GM13977 (cell line): ENCODE results near the gene ARHGAP22.

Experiments
- DNase-seq: peaks from one replicate; pipeline ENCODE4 v3.0.0; 2012; ENCODE audit warnings: low spot score
- in situ Hi-C: fragments of 300-500 bp; cut with MboI; formaldehyde crosslinking; loops from one replicate; pipeline ENCODE4 v1.12.0; 2022; ENCODE audit warnings: low sequenced_read_pairs, low pct_unique_long_range_greater_than_20kb, mixed read lengths, inconsistent platforms; ENCODE audit not compliant: unreplicated experiment
- TF ChIP-seq, protein P1 (sequence below): IDR thresholded peaks from 2 replicates; pipeline ENCODE4 v1.5.1; 2012; ENCODE audit warnings: mild to moderate bottlenecking, control low read depth; ENCODE audit not compliant: insufficient read depth; ENCODE audit errors: extremely low read depth, missing control alignments

The ARHGAP22 gene

DNA sequence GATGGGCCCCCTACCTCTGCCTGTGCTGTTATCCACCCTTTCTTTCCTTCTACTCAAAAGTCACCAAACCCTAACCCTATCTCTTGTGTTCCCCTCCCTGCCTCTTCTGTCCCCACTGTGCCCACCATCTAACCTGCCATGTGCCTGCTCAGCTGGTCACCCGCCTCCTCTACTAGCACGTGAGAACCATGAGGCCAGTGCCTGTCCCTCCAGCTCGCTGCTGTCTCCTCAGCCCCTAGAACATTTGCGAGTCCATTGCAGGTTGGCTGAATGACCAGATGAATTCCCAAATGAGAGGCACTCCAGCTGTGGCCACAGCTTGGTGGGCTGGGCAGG is 129.0 kb downstream of the ARHGAP22 start:
- in situ Hi-C loops, result no loop called here
- TF ChIP-seq, protein P1, sequence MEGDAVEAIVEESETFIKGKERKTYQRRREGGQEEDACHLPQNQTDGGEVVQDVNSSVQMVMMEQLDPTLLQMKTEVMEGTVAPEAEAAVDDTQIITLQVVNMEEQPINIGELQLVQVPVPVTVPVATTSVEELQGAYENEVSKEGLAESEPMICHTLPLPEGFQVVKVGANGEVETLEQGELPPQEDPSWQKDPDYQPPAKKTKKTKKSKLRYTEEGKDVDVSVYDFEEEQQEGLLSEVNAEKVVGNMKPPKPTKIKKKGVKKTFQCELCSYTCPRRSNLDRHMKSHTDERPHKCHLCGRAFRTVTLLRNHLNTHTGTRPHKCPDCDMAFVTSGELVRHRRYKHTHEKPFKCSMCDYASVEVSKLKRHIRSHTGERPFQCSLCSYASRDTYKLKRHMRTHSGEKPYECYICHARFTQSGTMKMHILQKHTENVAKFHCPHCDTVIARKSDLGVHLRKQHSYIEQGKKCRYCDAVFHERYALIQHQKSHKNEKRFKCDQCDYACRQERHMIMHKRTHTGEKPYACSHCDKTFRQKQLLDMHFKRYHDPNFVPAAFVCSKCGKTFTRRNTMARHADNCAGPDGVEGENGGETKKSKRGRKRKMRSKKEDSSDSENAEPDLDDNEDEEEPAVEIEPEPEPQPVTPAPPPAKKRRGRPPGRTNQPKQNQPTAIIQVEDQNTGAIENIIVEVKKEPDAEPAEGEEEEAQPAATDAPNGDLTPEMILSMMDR, result no peak
- no peak for DNase-seq

DNA sequence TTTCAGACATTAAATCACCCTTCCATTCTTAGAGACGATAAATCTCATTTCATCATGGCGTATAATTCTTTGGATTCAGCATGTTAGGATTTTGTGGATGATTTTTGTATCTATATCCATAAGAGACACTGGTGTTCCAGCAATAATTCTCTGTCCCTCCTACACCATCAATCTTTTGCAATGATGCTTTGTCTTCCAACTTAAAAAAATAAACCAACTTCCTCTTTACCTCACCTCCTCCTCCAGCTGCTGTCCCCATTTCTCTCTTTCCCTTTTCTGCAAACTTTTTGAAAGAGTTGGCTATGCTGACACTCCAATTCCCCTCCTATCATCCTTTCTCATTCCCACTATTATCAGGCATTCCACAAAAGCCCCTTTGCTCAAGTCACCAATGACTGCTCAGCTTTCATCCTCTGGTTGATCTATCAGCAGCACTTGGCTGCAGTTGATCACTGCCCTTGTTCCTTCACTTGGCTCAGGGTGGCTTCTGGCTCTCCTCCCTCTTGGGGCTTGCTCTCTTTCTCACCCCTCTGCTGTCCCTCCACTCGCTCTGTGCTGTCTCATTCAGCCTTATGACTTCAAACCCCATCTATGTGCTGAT is 130.0 kb downstream of the ARHGAP22 start:
- TF ChIP-seq, protein P1, result no peak
- no peak for DNase-seq
- in situ Hi-C loops, result no loop called here

DNA sequence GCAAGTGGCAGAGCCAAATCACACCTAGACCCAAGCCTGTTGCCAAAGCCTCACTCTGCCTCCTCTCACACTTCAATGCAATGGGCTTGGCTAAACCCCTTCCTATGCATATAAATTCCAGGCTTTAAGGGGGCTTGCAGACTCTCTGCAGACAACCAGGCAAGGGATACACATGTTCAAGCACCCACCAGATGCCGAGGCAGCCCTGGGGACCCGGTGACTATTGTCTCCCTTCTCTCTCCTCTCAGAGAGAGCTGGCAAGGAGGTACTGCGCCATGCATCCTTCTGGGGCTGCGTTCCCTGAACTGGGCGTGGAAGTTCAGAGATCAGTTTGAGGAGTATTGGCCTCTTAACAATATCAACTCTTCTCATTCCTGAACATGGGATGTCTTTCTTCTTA is 131.2 kb downstream of the ARHGAP22 start:
- in situ Hi-C loops, result no loop called here
- TF ChIP-seq, protein P1, result no peak
- no peak for DNase-seq

DNA sequence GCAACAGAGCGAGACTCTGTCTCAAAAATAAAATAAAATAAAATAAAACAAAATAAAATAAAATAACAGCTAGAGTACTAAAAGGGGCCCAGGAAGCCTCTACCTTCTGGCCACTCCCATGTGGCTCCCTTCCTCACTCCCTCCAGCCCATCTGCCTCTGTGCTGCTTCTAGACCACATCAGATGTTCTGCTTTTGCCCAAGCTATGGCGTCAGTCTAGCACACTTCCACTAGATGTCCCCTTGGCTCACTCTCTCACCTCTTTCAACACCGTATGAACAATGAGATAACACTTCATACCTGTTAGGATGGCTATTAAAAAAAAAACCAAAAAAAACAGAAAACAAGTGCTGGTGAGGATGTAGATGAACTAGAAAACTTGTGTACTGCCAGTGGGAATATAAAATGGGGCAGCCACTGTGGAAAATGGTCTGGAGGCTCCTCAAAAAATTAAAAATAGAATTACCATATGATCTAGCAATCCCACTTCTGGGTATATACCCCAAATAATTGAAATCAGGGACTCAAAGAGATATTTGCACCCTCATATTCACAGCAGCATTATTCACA is 132.3 kb downstream of the ARHGAP22 start:
- no peak for DNase-seq
- TF ChIP-seq, protein P1, result no peak
- in situ Hi-C loops, result no loop called here

DNA sequence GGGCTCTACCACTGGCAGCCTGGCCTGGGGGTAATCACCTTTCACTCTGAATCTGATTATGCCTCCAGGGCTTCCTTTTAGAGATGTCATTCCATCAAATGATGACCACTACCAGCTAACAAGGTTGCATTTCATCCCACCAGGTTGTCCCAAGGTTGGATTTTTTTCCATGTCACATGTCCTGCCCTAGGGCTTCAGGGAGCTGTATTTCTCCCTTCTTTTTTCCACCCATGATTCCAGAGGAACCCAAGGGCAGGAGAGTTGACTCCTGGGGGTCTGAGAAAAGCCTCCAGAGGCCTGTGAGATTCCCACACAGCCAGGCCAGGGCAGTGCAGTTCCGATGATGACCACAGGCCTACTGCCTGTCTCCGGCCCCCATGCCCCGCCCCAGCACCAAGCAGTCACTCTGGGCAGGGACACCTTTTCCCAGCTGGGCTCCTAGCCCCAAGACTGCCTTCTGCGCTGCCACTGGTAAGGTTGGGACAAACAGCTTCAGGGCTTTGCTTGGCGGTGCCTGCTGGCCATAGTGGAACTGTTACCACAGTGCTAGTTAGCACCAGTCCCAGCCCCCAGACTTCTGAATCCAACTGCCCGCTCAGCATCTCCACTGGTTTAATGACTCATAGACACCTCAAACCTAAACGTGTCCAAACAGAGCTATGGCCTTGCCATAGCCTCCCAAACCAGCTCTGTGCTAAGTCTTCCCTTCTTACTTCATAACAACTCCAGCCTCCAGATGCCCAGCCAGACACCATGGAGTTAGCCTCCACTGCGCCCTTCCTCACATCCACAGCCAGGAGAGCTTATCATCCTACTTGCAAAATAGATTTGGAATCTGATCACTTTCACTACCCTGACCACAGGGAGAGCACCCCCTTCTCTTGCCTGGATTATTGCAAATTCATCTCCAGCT is 133.7 kb downstream of the ARHGAP22 start:
- in situ Hi-C loops, result no loop called here
- TF ChIP-seq, protein P1, result no peak
- DNase-seq, result no peak

DNA sequence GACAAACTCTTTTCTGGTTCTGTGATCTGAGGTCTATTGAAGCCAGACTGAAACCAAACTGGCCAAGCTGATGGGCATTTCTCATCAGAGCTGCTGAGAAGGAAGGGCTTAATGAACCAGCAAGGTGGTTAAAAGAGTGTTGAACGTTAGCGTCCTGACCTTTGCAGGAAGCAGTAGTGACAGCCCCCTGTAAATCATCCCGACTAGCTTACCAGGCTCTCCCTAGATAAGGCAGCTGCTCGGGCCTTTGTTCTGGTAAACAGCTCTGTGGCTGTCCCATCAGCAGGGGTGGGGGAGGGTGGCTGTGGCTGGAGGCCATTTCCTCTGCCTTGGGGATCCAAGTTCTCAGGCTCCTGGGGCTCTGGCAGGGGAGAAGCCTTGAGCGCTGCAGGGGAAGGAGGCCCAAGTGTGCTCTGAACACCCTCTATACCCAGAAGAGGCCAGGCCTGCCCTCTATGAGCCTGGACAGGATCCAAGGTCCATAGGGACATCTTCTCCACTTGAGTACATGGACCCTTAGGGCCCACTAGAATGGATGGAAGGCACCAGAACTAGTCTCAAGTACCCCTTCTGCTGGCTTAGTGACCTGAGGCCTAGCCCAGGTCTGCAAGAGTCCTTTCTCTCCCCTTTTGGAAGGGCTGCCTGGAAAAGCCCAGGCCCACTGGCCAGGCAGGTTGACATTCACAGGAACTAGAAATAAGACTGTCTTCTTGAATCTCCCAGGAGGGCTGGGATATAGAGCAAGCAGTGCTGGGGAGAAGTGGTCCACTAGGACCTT is 134.6 kb downstream of the ARHGAP22 start:
- TF ChIP-seq, protein P1, result no peak
- no peak for DNase-seq
- in situ Hi-C loops, result no loop called here
